HEK293 (cell line): ENCODE data around the gene RAB9A.
"Not testable (repeated sequence)": the region's sequence is repeated elsewhere in the genome, so short reads cannot be mapped to it uniquely, and the experiment has no call there.

ENCODE experiments used
- CTCF ChIA-PET: fragments of 350-600 bp; formaldehyde crosslinking; extraction: SDS; loops from one replicate; lab custom pipeline; 2021; ENCODE audit warnings: antibody characterized with exemption; lab: Yijun Ruan, JAX
- POLR2A ChIA-PET: fragments of 300-600 bp; formaldehyde crosslinking; extraction: SDS; loops from one replicate; lab custom pipeline; 2020; ENCODE audit warnings: antibody characterized with exemption, inconsistent platforms; lab: Yijun Ruan, JAX
- H3K27ac ChIP-seq: fragments of 200-500 bp; sonication (Bioruptor generic); 2 replicates; pipeline ENCODE4 v1.5.1; 2014; ENCODE audit warnings: low read depth, low read length, control low read depth, inconsistent platforms; ENCODE audit errors: extremely low read depth
- H3K36me3 ChIP-seq, 2 experiments: fragments of 200-500 bp in 1 of 2; sonication (Bioruptor generic) in 1 of 2; 1 replicate in 1 of 2; 2 replicates in 1 of 2; pipeline ENCODE4 v1.5.1; 2014 to 2017; ENCODE audit warnings: inconsistent platforms in 2 of 2, low read length in 2 of 2; ENCODE audit not compliant: control insufficient read depth in 2 of 2, insufficient read depth in 1 of 2
- H3K4me1 ChIP-seq: fragments of 200-500 bp; sonication (Bioruptor generic); 2 replicates; pipeline ENCODE4 v1.5.1; 2014; ENCODE audit warnings: mild to moderate bottlenecking, low read length, inconsistent platforms; ENCODE audit not compliant: control insufficient read depth, insufficient read depth
- H3K4me3 ChIP-seq: 2 replicates; pipeline ENCODE4 v1.5.1; 2011; ENCODE audit warnings: low read depth, mild to moderate bottlenecking, control low read depth, low read length, moderate library complexity
- H3K9me3 ChIP-seq: fragments of 200-500 bp; sonication (Bioruptor generic); 2 replicates; pipeline ENCODE4 v1.5.1; 2014; ENCODE audit warnings: low read depth, low read length, inconsistent platforms; ENCODE audit not compliant: control insufficient read depth, insufficient read depth
- FEZF1 ChIP-seq: fragments of 450-650 bp; formaldehyde crosslinking; IDR thresholded peaks from 2 replicates; pipeline ENCODE4 v1.5.1; 2016; ENCODE audit warnings: missing biosample characterization, missing genetic modification characterization
- SALL2 ChIP-seq: fragments of 450-650 bp; formaldehyde crosslinking; IDR thresholded peaks from 2 replicates; pipeline ENCODE4 v1.5.0; 2017; ENCODE audit warnings: missing biosample characterization, mild to moderate bottlenecking, missing genetic modification characterization, borderline replicate concordance
- SETDB1 ChIP-seq: IDR thresholded peaks from one replicate; pipeline ENCODE4 v1.6.1; 2017; ENCODE audit warnings: mild to moderate bottlenecking, low read length, moderate library complexity, mixed read lengths; ENCODE audit not compliant: insufficient read length
- YY1 ChIP-seq: fragments of 450-650 bp; formaldehyde crosslinking; IDR thresholded peaks from 2 replicates; pipeline ENCODE4 v1.5.1; 2018; ENCODE audit warnings: missing biosample characterization, missing genetic modification characterization
- ZBTB48 ChIP-seq: fragments of 450-650 bp; formaldehyde crosslinking; IDR thresholded peaks from 2 replicates; pipeline ENCODE4 v1.5.1; 2016; ENCODE audit warnings: missing biosample characterization, missing genetic modification characterization
- ZFHX2 ChIP-seq: fragments of 450-650 bp; formaldehyde crosslinking; conservative IDR thresholded peaks from 2 replicates; pipeline ENCODE4 v1.5.1; 2016; ENCODE audit warnings: missing biosample characterization, missing genetic modification characterization
- ZIC2 ChIP-seq: fragments of 450-650 bp; formaldehyde crosslinking; IDR thresholded peaks from 2 replicates; pipeline ENCODE4 v1.5.1; 2016; ENCODE audit warnings: missing biosample characterization, missing genetic modification characterization
- ZNF266 ChIP-seq: fragments of 450-650 bp; formaldehyde crosslinking; IDR thresholded peaks from 2 replicates; pipeline ENCODE4 v1.5.1; 2016; ENCODE audit warnings: missing biosample characterization, missing genetic modification characterization, low read depth
- ZNF48 ChIP-seq: fragments of 450-650 bp; formaldehyde crosslinking; IDR thresholded peaks from 2 replicates; pipeline ENCODE4 v1.5.1; 2016; ENCODE audit warnings: missing biosample characterization, missing genetic modification characterization
- ZNF521 ChIP-seq: fragments of 450-650 bp; formaldehyde crosslinking; IDR thresholded peaks from 2 replicates; pipeline ENCODE4 v1.5.1; 2017; ENCODE audit warnings: missing biosample characterization, mild to moderate bottlenecking, missing genetic modification characterization
- ZNF548 ChIP-seq: fragments of 450-650 bp; formaldehyde crosslinking; IDR thresholded peaks from 2 replicates; pipeline ENCODE4 v1.5.1; 2016; ENCODE audit warnings: missing biosample characterization, missing genetic modification characterization
- ZNF623 ChIP-seq: fragments of 450-650 bp; formaldehyde crosslinking; IDR thresholded peaks from 2 replicates; pipeline ENCODE4 v1.5.1; 2016; ENCODE audit warnings: missing biosample characterization, missing genetic modification characterization
- ZNF670 ChIP-seq: fragments of 450-650 bp; formaldehyde crosslinking; IDR thresholded peaks from 2 replicates; pipeline ENCODE4 v1.5.1; 2016; ENCODE audit warnings: missing biosample characterization, missing genetic modification characterization, low read depth
- TF ChIP-seq, protein P1 (sequence below): fragments of 450-650 bp; formaldehyde crosslinking; IDR thresholded peaks from 2 replicates; pipeline ENCODE4 v1.5.1; 2016; ENCODE audit warnings: missing biosample characterization, missing genetic modification characterization
- TF ChIP-seq, protein P2 (sequence below): fragments of 450-650 bp; formaldehyde crosslinking; IDR thresholded peaks from 2 replicates; pipeline ENCODE4 v1.5.1; 2016; ENCODE audit warnings: missing biosample characterization, missing genetic modification characterization
- TF ChIP-seq, protein P3 (sequence below): fragments of 450-650 bp; formaldehyde crosslinking; IDR thresholded peaks from 2 replicates; pipeline ENCODE4 v1.5.1; 2016; ENCODE audit warnings: missing biosample characterization, missing genetic modification characterization
- TF ChIP-seq, protein P4 (sequence below): sonication (generic); formaldehyde crosslinking; IDR thresholded peaks from 2 replicates; pipeline ENCODE4 v1.8.1; 2022; ENCODE audit warnings: mild to moderate bottlenecking, moderate library complexity, missing genetic modification reagents

RAB9A gene

DNA sequence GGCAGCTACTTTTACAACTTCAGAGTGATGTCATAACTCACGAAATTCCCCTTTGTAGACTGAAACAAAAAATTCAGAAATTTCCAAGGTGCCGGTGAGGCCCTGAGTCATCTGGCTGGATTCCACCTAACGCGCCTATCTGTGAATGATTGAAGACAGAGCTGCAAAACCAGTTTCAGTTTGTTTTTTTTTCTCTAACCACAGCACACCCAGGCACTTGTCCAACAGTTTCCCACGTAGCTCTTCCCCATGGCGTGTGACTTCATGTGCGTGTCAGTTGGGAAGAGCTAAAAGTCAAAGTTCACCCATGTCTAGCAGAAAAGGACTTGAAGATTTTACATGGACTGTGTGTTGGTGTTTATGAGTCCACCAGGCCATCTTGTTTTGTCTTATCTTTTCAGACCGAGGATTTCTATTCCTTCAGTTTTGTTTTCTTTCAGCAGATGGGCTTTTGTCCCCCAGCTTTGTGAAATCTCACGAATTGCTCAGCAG is 19.6 kb upstream of the RAB9A start (continued):
- TF ChIP-seq, protein P1, sequence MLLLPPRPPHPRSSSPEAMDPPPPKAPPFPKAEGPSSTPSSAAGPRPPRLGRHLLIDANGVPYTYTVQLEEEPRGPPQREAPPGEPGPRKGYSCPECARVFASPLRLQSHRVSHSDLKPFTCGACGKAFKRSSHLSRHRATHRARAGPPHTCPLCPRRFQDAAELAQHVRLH (tag by site-specific recombination) = peak; percentile 67; the same call in 1 of the 2 replicates
- TF ChIP-seq, protein P2, sequence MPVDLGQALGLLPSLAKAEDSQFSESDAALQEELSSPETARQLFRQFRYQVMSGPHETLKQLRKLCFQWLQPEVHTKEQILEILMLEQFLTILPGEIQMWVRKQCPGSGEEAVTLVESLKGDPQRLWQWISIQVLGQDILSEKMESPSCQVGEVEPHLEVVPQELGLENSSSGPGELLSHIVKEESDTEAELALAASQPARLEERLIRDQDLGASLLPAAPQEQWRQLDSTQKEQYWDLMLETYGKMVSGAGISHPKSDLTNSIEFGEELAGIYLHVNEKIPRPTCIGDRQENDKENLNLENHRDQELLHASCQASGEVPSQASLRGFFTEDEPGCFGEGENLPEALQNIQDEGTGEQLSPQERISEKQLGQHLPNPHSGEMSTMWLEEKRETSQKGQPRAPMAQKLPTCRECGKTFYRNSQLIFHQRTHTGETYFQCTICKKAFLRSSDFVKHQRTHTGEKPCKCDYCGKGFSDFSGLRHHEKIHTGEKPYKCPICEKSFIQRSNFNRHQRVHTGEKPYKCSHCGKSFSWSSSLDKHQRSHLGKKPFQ = peak; percentile 90
- TF ChIP-seq ZIC2 (tag by site-specific recombination) = no peak

DNA sequence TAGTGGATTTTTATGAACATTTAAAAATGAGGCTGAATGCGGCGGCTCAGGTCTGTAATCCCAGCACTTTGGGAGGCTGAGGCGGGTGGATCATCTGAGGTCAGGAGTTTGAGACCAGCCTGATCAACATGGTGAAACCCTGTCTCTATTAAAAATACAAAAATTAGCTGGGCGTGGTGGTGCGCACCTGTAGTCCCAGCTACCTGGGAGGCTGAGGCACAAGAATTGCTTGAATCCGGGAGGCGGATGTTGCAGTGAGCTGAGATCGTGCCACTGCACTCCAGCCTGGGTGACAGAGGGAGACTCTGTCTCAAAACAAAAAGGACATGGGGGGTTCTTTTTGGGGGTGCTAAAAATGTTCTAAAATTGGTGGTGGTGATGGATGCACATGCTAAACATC is 19.2 kb upstream of the RAB9A start:
- Histone ChIP-seq H3K27ac (peak overlapping the region; percentile 74), H3K4me1 (peaks cover 22% of the 10 kb centered on the region)
- not testable (repeated sequence) for H3K36me3 ChIP-seq, H3K9me3 ChIP-seq, H3K4me3 ChIP-seq
- TF ChIP-seq ZNF548 (tag by site-specific recombination) (0 out of 2 replicates have a peak, but pooled peaks have one; percentile 41), ZNF266 (0 out of 2 replicates have a peak, but pooled peaks have one; percentile 12)
- CTCF ChIA-PET = interaction anchor here (0.6 to 1.7 kb wide), 5 partner anchors 11 to 366 kb away, joined by 3 to 9 read pairs (median 5); partner anchors contain the start of gene RAB9A
- POLR2A ChIA-PET = interaction anchor here (0.5 to 2.0 kb wide), 8 partner anchors 10 to 65 kb away, joined by 3 to 27 read pairs (median 8); partner anchors contain the start of genes OFD1, RAB9A, TCEANC and TRAPPC2

DNA sequence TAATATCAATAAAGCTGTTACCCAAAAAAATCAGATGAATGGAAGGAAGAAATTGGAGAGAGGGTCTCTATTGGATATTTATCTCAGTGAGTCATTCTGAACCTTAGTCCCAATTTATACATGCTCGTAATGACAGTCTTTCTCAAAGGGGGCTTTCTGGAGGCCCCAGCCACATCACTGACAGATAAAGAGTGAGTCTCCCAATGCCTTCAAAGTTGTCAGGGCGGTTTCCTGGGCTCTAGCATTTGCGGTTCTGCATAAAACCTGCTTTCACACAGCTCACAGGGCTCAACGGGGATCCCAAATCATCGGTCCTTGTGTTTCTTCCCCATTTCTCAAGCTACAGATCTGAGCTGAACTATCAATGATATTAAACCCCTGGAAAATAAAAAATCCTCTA is 18.7 kb upstream of the RAB9A start:
- TF ChIP-seq ZNF521 (tag by site-specific recombination) (no peak), ZNF670 (tag by site-specific recombination) (no peak), SALL2 (no peak), ZNF623 (tag by site-specific recombination) (no peak), YY1 (tag by site-specific recombination) (no peak), SETDB1 (no peak), ZBTB48 (tag by site-specific recombination) (no peak), FEZF1 (tag by site-specific recombination) (no peak), ZFHX2 (no peak), ZNF48 (tag by site-specific recombination) (no peak)
- TF ChIP-seq, protein P3, sequence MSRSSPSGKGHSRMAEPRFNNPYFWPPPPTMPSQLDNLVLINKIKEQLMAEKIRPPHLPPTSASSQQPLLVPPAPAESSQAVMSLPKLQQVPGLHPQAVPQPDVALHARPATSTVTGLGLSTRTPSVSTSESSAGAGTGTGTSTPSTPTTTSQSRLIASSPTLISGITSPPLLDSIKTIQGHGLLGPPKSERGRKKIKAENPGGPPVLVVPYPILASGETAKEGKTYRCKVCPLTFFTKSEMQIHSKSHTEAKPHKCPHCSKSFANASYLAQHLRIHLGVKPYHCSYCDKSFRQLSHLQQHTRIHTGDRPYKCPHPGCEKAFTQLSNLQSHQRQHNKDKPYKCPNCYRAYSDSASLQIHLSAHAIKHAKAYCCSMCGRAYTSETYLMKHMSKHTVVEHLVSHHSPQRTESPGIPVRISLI (tag by site-specific recombination) = no peak
- TF ChIP-seq, protein P4, sequence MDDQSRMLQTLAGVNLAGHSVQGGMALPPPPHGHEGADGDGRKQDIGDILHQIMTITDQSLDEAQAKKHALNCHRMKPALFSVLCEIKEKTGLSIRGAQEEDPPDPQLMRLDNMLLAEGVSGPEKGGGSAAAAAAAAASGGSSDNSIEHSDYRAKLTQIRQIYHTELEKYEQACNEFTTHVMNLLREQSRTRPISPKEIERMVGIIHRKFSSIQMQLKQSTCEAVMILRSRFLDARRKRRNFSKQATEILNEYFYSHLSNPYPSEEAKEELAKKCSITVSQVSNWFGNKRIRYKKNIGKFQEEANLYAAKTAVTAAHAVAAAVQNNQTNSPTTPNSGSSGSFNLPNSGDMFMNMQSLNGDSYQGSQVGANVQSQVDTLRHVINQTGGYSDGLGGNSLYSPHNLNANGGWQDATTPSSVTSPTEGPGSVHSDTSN (CRISPR knock-in tag) = no peak
- Histone ChIP-seq H3K27ac (no peak overlapping the region), H3K36me3 (no peaks in the 10 kb centered on the region), H3K4me1 (peaks cover 22% of the 10 kb centered on the region), H3K9me3 (no peaks in the 10 kb centered on the region), H3K4me3 (no peak overlapping the region)
- ChIA-PET POLR2A (interaction anchor here (0.9 to 2.0 kb wide), 4 partner anchors 18 to 64 kb away, joined by 8 to 27 read pairs (median 22); partner anchors contain the start of genes OFD1, RAB9A and TRAPPC2), CTCF (interaction anchor here (0.8 to 1.7 kb wide), 3 partner anchors 11 to 182 kb away, joined by 3 to 9 read pairs (median 4); partner anchors contain the start of gene RAB9A)
